H1 (cell line): ENCODE results near the gene LRRFIP1. TPM values are rescaled to one million over a fixed set of nuclear protein-coding genes. Genes with fewer than 3 reads are reported as not detected.

Experiments used
- CTCF ChIA-PET: fragments of 300-600 bp; sonication (Branson Sonifier 250); formaldehyde crosslinking; loops from one replicate; lab custom pipeline; 2021; ENCODE audit not compliant: partially characterized antibody; lab: Charles Lee
- POLR2A ChIA-PET: fragments of 300-600 bp; sonication (Branson Sonifier 250); formaldehyde crosslinking; loops from one replicate; lab custom pipeline; 2021; ENCODE audit warnings: inconsistent platforms; ENCODE audit not compliant: partially characterized antibody; lab: Charles Lee
- DNase-seq, 2 experiments: peaks; one replicate each; pipeline versions ENCODE4 v3.0.0 to v3.0.0-alpha.2; 2010 to 2022; ENCODE audit warnings: low spot score in 2 of 2, low read depth in 1 of 2, mixed read lengths in 1 of 2
- FAIRE-seq: peaks from 2 replicates; lab custom pipeline; 2011; peaks lifted over from hg19 to GRCh38; lab: Jason Lieb, UNC
- H2AFZ ChIP-seq: 2 replicates; pipeline ENCODE4 v1.8.1; 2012; ENCODE audit warnings: low read length, inconsistent platforms
- H2AK5ac ChIP-seq: 2 replicates; pipeline ENCODE4 v1.6.1; 2013; ENCODE audit warnings: low read depth, low read length
- H2BK120ac ChIP-seq: replicated peaks from 2 replicates; pipeline ENCODE3; 2013; ENCODE audit warnings: low read depth, low read length, inconsistent platforms
- H2BK12ac ChIP-seq: 2 replicates; pipeline ENCODE4 v1.6.1; 2013; ENCODE audit warnings: low read depth, low read length
- H2BK15ac ChIP-seq: 2 replicates; pipeline ENCODE4 v1.6.1; 2013; ENCODE audit warnings: low read length
- H2BK20ac ChIP-seq: 2 replicates; pipeline ENCODE4 v1.6.1; 2013; ENCODE audit warnings: low read length
- H2BK5ac ChIP-seq: 2 replicates; pipeline ENCODE4 v1.6.1; 2013; ENCODE audit warnings: low read depth, low read length
- H3K14ac ChIP-seq: 2 replicates; pipeline ENCODE4 v1.6.1; 2013; ENCODE audit warnings: inconsistent platforms; ENCODE audit not compliant: insufficient read length
- H3K18ac ChIP-seq: 2 replicates; pipeline ENCODE4 v1.6.1; 2013; ENCODE audit warnings: low read length; ENCODE audit errors: extremely low read depth
- H3K23ac ChIP-seq: 2 replicates; pipeline ENCODE4 v1.6.1; 2013; ENCODE audit warnings: inconsistent platforms; ENCODE audit not compliant: insufficient read length
- H3K23me2 ChIP-seq: 2 replicates; pipeline ENCODE4 v1.6.1; 2013; ENCODE audit warnings: low read depth, low read length
- H3K27ac ChIP-seq: 2 replicates; pipeline ENCODE4 v1.6.1; 2011; ENCODE audit warnings: low read depth, low read length, inconsistent platforms
- H3K27me3 ChIP-seq, 4 experiments: replicated peaks in 1 of 4; 1 replicate in 1 of 4; 2 replicates in 3 of 4; pipeline versions ENCODE4 v1.6.1 to v1.8.1; 2011 to 2013; ENCODE audit warnings: low read length in 3 of 4, mild to moderate bottlenecking in 3 of 4, inconsistent platforms in 2 of 4, mixed read lengths in 2 of 4, moderate library complexity in 1 of 4; ENCODE audit not compliant: control insufficient read depth in 3 of 4, insufficient read depth in 3 of 4; ENCODE audit errors: extremely low read depth in 1 of 4
- H3K36me3 ChIP-seq, 4 experiments: 2 replicates each; pipeline versions ENCODE4 v1.6.1 to v1.8.1; 2011 to 2013; ENCODE audit warnings: mild to moderate bottlenecking in 4 of 4, low read length in 3 of 4, moderate library complexity in 2 of 4, control low read depth in 1 of 4, inconsistent platforms in 1 of 4; ENCODE audit not compliant: insufficient read depth in 4 of 4, control insufficient read depth in 2 of 4
- H3K4ac ChIP-seq: replicated peaks from 2 replicates; pipeline ENCODE3; 2013; ENCODE audit warnings: low read length, low read depth, mixed read lengths, inconsistent platforms; ENCODE audit not compliant: insufficient read length
- H3K4me1 ChIP-seq, 4 experiments: replicated peaks in 1 of 4; 1 replicate in 1 of 4; 2 replicates in 3 of 4; pipeline versions ENCODE4 v1.6.1 to v1.8.1; 2011 to 2013; ENCODE audit warnings: low read length in 3 of 4, inconsistent platforms in 2 of 4, mixed read lengths in 1 of 4; ENCODE audit not compliant: insufficient read depth in 4 of 4, control insufficient read depth in 3 of 4
- H3K4me2 ChIP-seq, 2 experiments: 2 replicates each; pipeline versions ENCODE4 v1.6.1 to v1.8.1; 2011 to 2013; ENCODE audit warnings: low read depth in 2 of 2, low read length in 2 of 2, control low read depth in 1 of 2, inconsistent platforms in 1 of 2, mild to moderate bottlenecking in 1 of 2; ENCODE audit not compliant: insufficient read depth in 1 of 2
- H3K4me3 ChIP-seq, 4 experiments: fragments of 200-600, 300-600 bp in 1 of 4; sonication (generic), shearing (Covaris generic), sonication (Bioruptor Twin) in 1 of 4; 2 replicates each; pipeline versions ENCODE4 v1.5.1 to v1.8.1; 2011 to 2016; ENCODE audit warnings: low read length in 4 of 4, low read depth in 3 of 4, control low read depth in 2 of 4, inconsistent platforms in 2 of 4, mild to moderate bottlenecking in 2 of 4, mixed read lengths in 1 of 4, moderate library complexity in 1 of 4; ENCODE audit not compliant: insufficient read depth in 2 of 4; ENCODE audit errors: extremely low read depth in 1 of 4
- H3K56ac ChIP-seq: replicated peaks from 2 replicates; pipeline ENCODE3; 2013; ENCODE audit warnings: low read depth, mild to moderate bottlenecking, mixed read lengths, low read length, inconsistent platforms; ENCODE audit not compliant: insufficient read length
- H3K79me1 ChIP-seq: 2 replicates; pipeline ENCODE4 v1.6.1; 2013; ENCODE audit warnings: low read depth, low read length, control low read depth
- H3K79me2 ChIP-seq, 2 experiments: 2 replicates each; pipeline versions ENCODE4 v1.6.1 to v1.8.1; 2012 to 2013; ENCODE audit warnings: low read length in 2 of 2, mild to moderate bottlenecking in 2 of 2, inconsistent platforms in 1 of 2; ENCODE audit not compliant: insufficient read depth in 2 of 2, control insufficient read depth in 1 of 2
- H3K9ac ChIP-seq, 4 experiments: replicated peaks in 1 of 4; 1 replicate in 1 of 4; 2 replicates in 3 of 4; pipeline versions ENCODE4 v1.6.1 to v1.8.1; 2011 to 2013; ENCODE audit warnings: low read depth in 3 of 4, low read length in 3 of 4, control low read depth in 2 of 4, mild to moderate bottlenecking in 2 of 4, moderate library complexity in 2 of 4, inconsistent platforms in 1 of 4; ENCODE audit errors: extremely low read depth in 1 of 4
- H3K9me3 ChIP-seq, 2 experiments: 2 replicates each; pipeline versions ENCODE4 v1.6.1 to v1.8.1; 2012 to 2013; ENCODE audit warnings: mild to moderate bottlenecking in 2 of 2, moderate library complexity in 2 of 2, control low read depth in 1 of 2, inconsistent platforms in 1 of 2, low read depth in 1 of 2, low read length in 1 of 2, mixed read lengths in 1 of 2; ENCODE audit not compliant: insufficient read depth in 2 of 2
- H4K20me1 ChIP-seq, 2 experiments: replicated peaks in 1 of 2; 2 replicates each; pipeline versions ENCODE3 to v1.8.1; 2011 to 2013; ENCODE audit warnings: inconsistent platforms in 2 of 2, low read length in 2 of 2, mild to moderate bottlenecking in 1 of 2; ENCODE audit not compliant: insufficient read depth in 2 of 2, control insufficient read depth in 1 of 2
- H4K5ac ChIP-seq: 2 replicates; pipeline ENCODE4 v1.6.1; 2013; ENCODE audit warnings: low read length, low read depth, mixed read lengths, inconsistent platforms; ENCODE audit not compliant: insufficient read length
- H4K8ac ChIP-seq: 2 replicates; pipeline ENCODE4 v1.8.0; 2013; ENCODE audit warnings: mild to moderate bottlenecking, moderate library complexity, low read length, inconsistent platforms; ENCODE audit not compliant: insufficient read depth; ENCODE audit errors: extremely low read depth
- H4K91ac ChIP-seq: replicated peaks from 2 replicates; pipeline ENCODE3; 2013; ENCODE audit warnings: low read length, mixed read lengths, inconsistent platforms; ENCODE audit not compliant: insufficient read length
- CBX5 ChIP-seq: fragments of 300-800, 300-1000 bp; sonication (generic); IDR thresholded peaks from 2 replicates; pipeline ENCODE4 v1.7.1; 2016; ENCODE audit warnings: antibody characterized with exemption, low read length, low read depth
- CHD1 ChIP-seq: IDR thresholded peaks from 2 replicates; pipeline ENCODE4 v1.6.1; 2012; ENCODE audit warnings: low read depth, low read length, improper control_type of control experiment
- GTF2F1 ChIP-seq: IDR thresholded peaks from 2 replicates; pipeline ENCODE4 v1.6.1; 2012; ENCODE audit warnings: low read depth, low read length, improper control_type of control experiment, borderline replicate concordance
- MAFK ChIP-seq: IDR thresholded peaks from 2 replicates; pipeline ENCODE4 v1.6.1; 2012; ENCODE audit warnings: low read depth, mild to moderate bottlenecking, improper control_type of control experiment, low read length
- NRF1 ChIP-seq: IDR thresholded peaks from 2 replicates; pipeline ENCODE4 v1.6.1; 2011; ENCODE audit warnings: mild to moderate bottlenecking, low read depth, low read length, improper control_type of control experiment
- SIRT6 ChIP-seq: IDR thresholded peaks from one replicate; pipeline ENCODE4 v1.7.1; 2012; ENCODE audit warnings: low read length, inconsistent platforms
- SP2 ChIP-seq: IDR thresholded peaks from 2 replicates; pipeline ENCODE4 v1.6.1; 2012; ENCODE audit warnings: mild to moderate bottlenecking, low read length, inconsistent platforms
- SP4 ChIP-seq: IDR thresholded peaks from 2 replicates; pipeline ENCODE4 v1.6.1; 2012; ENCODE audit warnings: low read length, inconsistent platforms
- TAF1 ChIP-seq: IDR thresholded peaks from 2 replicates; pipeline ENCODE4 v1.6.1; 2011; ENCODE audit warnings: mild to moderate bottlenecking, low read depth, low read length
- WGBS, 2 experiments: shearing (Covaris generic) in 1 of 2; methylation state at CpG; one replicate each; pipeline versions ENCODE4 v1.1.6 to v1.1.7; 2013 to 2015; ENCODE audit warnings: low lambda C conversion rate in 2 of 2, mixed read lengths in 2 of 2, inconsistent platforms in 1 of 2, low coverage in 1 of 2, missing lambda C conversion rate in 1 of 2; ENCODE audit not compliant: insufficient replicate concordance in 2 of 2, insufficient coverage in 1 of 2, insufficient read length in 1 of 2; ENCODE audit errors: extremely low coverage in 1 of 2, missing lambda C conversion rate in 1 of 2; 5-methylcytosine and 5-hydroxymethylcytosine counted together
- polyA plus RNA-seq, 7 experiments: library from polyadenylated mRNA; depleted of rRNA in 3 of 7; stranded (reverse) in 5 of 7; unstranded in 2 of 7; fragments of >200 nt in 5 of 7; fragments of 200-250 nt in 2 of 7; gene quantifications; 1 replicate in 5 of 7; 2 replicates in 1 of 7; 4 replicates in 1 of 7; pipeline versions ENCODE4 v1.2.1 to v1.2.3, GENCODE V29; 2011 to 2013; ENCODE audit warnings: missing spikeins in 2 of 7, mixed read lengths in 2 of 7
- total RNA-seq: library from RNA; stranded (reverse); fragmentation: NEBNext Ultra II Directional; extraction: Animal tissue kit (Norgen Biotek cat#: 25700); gene quantifications from 2 replicates; pipeline ENCODE4 v1.2.1, GENCODE V29; 2021
- TF ChIP-seq, protein P1 (sequence below): IDR thresholded peaks from 2 replicates; pipeline ENCODE4 v1.6.1; 2011; ENCODE audit warnings: low read length, improper control_type of control experiment
- TF ChIP-seq, protein P2 (sequence below): IDR thresholded peaks from 2 replicates; pipeline ENCODE4 v1.6.1; 2011; ENCODE audit warnings: low read depth, mild to moderate bottlenecking, low read length; ENCODE audit not compliant: insufficient read depth

The LRRFIP1 gene
- total and polyA plus RNA-seq, 2 of the 8 experiments (the other 6 are each of a cell fraction or from before 2014, with no cell fraction given) = 12.1 to 75.8 TPM

GRCh38 chr2:237643582-237644380 lies 16.4 kb downstream of the LRRFIP1 start:
- no peak for DNase-seq
- Histone ChIP-seq H3K4me3 (no peak overlapping the region), H3K23me2 (no peaks in the 10 kb centered on the region), H2BK20ac (no peak overlapping the region), H3K27me3 (no peaks in the 10 kb centered on the region), H4K91ac (no peak overlapping the region), H3K9ac (no peak overlapping the region), H4K5ac (no peak overlapping the region), H3K79me2 (no peaks in the 10 kb centered on the region; a peak in 2 of 4 replicates), H3K23ac (no peak overlapping the region), H3K36me3 (no peaks in the 10 kb centered on the region; a peak in 2 of 8 replicates), H4K20me1 (peaks cover 0 to 3% of the 10 kb centered on the region in 2 experiments), H3K9me3 (peaks cover 0 to 4% of the 10 kb centered on the region in 2 experiments; a peak in 1 of 4 replicates), H2AFZ (no peak overlapping the region), H4K8ac (no peak overlapping the region), H3K27ac (no peak overlapping the region), H3K4me2 (no peak overlapping the region), H2BK15ac (no peak overlapping the region), H3K14ac (no peak overlapping the region), H2AK5ac (no peak overlapping the region), H2BK12ac (no peak overlapping the region), H2BK120ac (no peak overlapping the region), H3K18ac (no peak overlapping the region), H2BK5ac (no peak overlapping the region), H3K56ac (no peak overlapping the region), H3K4ac (no peak overlapping the region), H3K79me1 (peaks cover 3% of the 10 kb centered on the region), H3K4me1 (no peaks in the 10 kb centered on the region; a peak in 1 of 7 replicates)
- ChIA-PET CTCF (interaction anchor here (0.6 to 1.5 kb wide), 4 partner anchors 17 to 134 kb away, joined by 3 to 5 read pairs (median 4); no protein-coding TSS in a partner anchor), POLR2A (interaction anchor here (0.8 to 1.5 kb wide), 2 partner anchors 14 to 15 kb away, joined by 3 read pairs; no protein-coding TSS in a partner anchor)
- 90% methylated on average over 14 of the region's 14 CpGs; no CpG with 5 or more reads in 1 of the 2 experiments for WGBS, 2 experiments
- no peak for FAIRE-seq
- TF ChIP-seq SIRT6 = no peak
- no peak for TF ChIP-seq TAF1
- TF ChIP-seq MAFK = no peak
- no peak for TF ChIP-seq SP4
- TF ChIP-seq GTF2F1 = no peak
- TF ChIP-seq CBX5 = no peak
- TF ChIP-seq, protein P1, sequence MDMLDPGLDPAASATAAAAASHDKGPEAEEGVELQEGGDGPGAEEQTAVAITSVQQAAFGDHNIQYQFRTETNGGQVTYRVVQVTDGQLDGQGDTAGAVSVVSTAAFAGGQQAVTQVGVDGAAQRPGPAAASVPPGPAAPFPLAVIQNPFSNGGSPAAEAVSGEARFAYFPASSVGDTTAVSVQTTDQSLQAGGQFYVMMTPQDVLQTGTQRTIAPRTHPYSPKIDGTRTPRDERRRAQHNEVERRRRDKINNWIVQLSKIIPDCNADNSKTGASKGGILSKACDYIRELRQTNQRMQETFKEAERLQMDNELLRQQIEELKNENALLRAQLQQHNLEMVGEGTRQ = no peak
- TF ChIP-seq, protein P2, sequence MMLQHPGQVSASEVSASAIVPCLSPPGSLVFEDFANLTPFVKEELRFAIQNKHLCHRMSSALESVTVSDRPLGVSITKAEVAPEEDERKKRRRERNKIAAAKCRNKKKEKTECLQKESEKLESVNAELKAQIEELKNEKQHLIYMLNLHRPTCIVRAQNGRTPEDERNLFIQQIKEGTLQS = no peak
- TF ChIP-seq CHD1 = no peak
- no peak for TF ChIP-seq NRF1
- no peak for TF ChIP-seq SP2
